Activated naive CD4-positive, alpha-beta T cell treated with anti-CD3 and anti-CD28 coated beads, Interleukin-2, amount 50 U/mL, for 16 hours (primary cell): ENCODE measurements around the gene GLT8D1.
"Not testable (repeated sequence)": the region's sequence is repeated elsewhere in the genome, so short reads cannot be mapped to it uniquely, and the experiment has no call there.

ENCODE experiments used
- DNase-seq: peaks from one replicate; pipeline ENCODE4 v3.0.0-alpha.2; 2020

GLT8D1 gene

DNA sequence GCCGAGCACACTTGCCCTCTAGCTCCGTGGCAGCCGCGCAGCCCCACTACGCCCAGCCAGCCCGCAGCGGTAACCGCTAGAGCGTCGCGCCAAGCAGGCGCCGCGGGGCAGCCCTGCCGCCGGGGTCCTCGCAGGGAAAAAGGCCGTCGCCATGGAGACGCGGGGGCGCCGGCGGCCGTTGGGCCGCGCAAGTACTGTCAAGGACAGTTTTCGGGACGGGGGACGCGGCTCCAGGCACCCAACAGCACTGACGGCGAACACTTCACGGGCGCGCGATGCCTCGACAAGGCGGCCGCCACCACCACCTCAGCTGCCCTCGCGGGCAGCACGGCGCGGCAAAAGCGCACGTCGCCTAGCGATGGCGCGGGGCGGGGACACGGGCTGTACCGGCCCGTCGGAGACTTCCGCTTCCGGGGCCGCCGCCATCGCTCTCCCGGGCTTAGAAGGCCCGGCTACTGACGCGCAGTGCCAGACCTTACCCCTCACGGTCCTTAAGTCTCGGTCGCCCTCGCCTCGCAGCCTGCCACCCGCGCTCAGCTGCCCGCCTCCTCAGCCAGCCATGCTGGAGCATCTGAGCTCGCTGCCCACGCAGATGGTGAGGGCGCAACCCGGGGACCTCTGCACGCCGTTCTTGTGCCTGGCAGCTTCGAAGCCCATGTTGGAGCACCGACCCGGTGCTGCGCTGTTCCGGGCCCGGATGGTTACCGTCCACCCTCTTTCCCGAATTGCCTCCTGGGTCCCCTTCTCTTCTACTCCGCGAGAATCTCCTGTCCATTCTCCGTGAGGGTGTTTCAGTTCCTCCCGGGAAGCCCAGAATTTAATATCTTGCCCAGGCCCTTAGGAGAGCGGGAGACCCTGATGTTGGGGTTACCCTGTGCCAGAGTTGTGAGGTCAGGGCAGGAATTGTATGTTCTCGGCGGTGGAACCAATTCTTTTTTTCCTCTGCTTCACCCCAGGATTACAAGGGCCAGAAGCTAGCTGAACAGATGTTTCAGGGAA lies at the start of gene GLT8D1, which contains the start of gene SPCS1:
GLT8D1 (minus strand) TSS at position 104 of the 999 bp plus-strand sequence. CDS start 5,331 bp downstream, outside the sequence.
SPCS1 (plus strand) TSS at position 419 of the 999 bp plus-strand sequence; CDS start at position 560, 141 bp downstream.
- peak; percentile 90 for DNase-seq

GRCh38 chr3:52754373-52754772 lies 48.8 kb upstream of the GLT8D1 start:
- DNase-seq = no peak

- DNase-seq = no peak
These were observed 46.6 kb upstream of the GLT8D1 start for GRCh38 chr3:52752045-52752660.

DNA sequence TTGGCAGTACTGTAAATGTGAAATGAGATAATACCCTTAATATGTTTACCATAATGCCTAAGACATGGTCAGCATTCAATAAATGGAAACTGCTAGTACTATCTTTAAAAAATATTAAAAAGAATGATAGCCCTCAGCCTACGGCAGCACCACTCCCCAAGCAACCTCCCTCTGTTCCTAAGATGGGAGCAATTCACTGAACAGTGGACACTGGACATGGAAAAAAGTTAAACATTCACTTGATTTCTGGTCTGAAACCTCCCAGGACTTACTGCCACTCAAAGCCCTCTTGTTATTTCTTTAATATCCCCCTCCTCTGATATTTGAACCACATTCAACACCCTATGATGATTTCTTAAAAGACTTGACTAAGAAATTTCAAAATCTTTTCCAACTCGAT lies 38.1 kb upstream of the GLT8D1 start:
- no peak for DNase-seq

GRCh38 chr3:52743152-52743551 lies 37.6 kb upstream of the GLT8D1 start:
- DNase-seq = no peak

DNA sequence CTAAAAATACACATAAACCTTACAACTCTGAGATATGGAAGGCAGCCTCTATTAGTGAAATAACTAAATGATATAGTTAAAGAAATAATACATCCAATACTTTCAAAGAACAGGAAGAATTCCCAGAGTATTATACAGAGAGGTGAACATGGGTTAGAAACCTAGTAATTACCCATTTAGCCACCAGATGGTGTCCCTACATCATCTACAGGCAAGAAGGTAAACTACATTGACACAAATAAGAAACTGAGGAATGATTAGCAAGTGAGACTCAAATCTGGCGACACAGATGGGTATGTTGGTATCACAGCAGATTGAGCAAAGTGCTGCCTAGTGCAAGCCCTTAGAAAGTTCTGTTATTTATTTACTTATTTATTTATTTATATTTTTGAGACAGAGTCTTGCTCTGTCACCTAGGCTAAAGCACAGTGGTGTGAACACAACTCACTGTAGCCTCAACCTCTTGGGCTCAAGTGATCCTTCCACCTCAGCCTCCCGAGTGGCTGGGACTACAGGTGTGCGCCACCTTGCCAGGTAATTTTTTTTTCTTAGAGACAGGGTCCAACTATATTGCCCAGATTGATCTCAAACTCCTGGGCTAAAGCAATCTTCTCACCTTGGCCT lies 36.9 kb upstream of the GLT8D1 start:
- DNase-seq = no peak

DNA sequence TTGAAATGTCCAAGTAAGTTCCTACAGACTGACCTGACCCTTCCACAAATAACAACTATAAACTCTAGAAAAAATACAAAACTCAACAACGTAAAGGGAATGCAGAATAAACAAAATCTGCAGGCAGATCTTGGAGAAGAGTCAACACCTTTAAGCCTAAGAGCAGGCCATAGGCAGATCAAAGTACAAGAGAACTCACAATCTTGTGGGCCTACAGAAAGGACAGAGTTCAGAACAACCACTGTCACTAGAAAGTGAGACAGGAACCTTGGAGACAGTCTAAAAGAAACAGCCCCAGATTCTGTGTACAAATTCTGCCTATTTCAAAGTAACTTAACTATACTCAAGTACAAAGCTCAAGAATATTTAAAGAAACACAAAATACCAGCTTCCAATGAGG lies 34.1 kb upstream of the GLT8D1 start:
- DNase-seq = no peak

DNA sequence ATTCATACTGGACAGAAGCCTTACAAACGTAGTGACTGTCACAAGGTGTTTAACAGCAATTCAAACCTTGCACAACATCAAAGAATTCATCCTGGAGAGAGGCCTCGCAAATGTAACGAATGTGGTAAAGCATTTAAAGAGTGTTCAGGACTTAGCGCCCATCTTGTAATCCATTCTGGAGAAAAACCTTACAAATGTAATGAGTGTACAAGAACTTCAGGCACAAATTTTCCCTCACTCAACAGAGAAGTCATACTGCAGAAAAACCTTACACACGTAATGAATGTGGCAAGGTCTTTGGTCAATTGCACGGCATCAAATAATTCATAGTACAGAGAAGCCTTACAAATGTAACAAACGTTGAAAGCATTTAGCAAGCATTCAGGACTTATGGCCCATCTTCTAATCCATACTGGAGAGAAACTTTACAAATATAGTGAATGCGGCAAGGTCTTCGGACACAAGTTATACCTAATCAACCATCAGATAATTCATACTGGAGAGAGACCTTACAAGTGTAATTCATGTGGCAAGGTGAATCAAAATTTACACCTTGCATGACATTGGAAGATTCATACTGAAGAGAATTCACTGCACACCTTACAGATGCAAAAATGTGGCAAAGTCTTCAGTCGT lies 27.8 kb upstream of the GLT8D1 start:
- DNase-seq = no peak

GRCh38 chr3:52731590-52731989 lies 26.0 kb upstream of the GLT8D1 start:
- no peak for DNase-seq

- no peak for DNase-seq
These were observed 25.1 kb upstream of the GLT8D1 start for GRCh38 chr3:52730681-52731080.

DNA sequence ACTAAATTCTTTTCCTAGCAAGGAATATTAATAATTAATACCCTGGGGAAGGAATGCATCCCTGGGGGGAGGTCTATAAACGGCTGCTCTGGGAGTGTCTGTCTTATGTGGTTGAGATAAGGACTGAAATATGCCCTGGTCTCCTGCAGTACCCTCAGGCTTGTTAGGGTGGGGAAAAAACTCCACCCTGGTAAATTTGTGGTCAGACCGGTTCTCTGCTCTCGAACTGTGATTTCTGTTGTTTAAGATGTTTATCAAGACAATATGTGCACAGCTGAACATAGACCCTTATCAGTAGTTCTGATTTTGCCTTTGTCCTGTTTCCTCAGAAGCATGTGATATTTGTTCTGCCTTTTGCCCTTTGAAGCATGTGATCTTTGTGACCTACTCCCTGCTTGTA lies 23.2 kb upstream of the GLT8D1 start:
- not testable (repeated sequence) for DNase-seq

GRCh38 chr3:52724511-52724910 lies 18.9 kb upstream of the GLT8D1 start:
- no peak for DNase-seq

GRCh38 chr3:52723935-52724334 lies 18.3 kb upstream of the GLT8D1 start:
- no peak for DNase-seq

GRCh38 chr3:52722491-52722890 lies 16.9 kb upstream of the GLT8D1 start:
- no peak for DNase-seq

GRCh38 chr3:52721730-52722008 lies 16.1 kb upstream of the GLT8D1 start:
- no peak for DNase-seq

- no peak for DNase-seq
These were observed 15.6 kb upstream of the GLT8D1 start for GRCh38 chr3:52721002-52721729.

- DNase-seq = no peak
These were observed 14.0 kb upstream of the GLT8D1 start for GRCh38 chr3:52719618-52720017.

DNA sequence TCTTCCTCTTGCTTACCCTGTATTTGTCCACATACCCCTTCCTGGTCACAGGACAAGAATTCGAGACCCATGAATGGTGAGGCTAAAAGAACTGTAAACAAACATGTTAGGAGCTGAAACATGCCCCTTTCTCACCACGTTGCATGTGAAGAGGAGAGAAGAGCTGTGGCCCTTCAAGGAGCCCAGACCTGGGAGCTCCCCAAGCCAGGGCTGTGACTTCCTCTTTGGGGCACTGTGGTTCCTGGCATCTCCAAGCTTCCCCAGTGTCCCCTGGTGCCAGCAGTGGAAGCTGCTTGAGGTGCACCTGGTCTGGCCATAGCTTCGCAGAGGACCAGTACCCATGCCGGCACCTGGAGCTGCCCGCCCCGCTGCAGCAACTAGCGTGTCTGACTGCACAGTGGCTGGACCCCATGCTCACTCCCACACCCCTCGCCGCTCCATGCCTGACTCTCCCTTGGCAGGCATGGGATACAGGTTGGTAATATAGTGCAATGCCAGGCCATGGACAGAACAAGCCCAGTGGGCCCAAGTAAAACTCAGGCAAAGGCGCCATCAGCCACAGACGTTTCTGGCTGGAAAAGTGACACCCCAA lies 10.2 kb upstream of the GLT8D1 start:
- no peak for DNase-seq

- DNase-seq = no peak
These were observed 9.0 kb upstream of the GLT8D1 start for GRCh38 chr3:52714335-52715302.

DNA sequence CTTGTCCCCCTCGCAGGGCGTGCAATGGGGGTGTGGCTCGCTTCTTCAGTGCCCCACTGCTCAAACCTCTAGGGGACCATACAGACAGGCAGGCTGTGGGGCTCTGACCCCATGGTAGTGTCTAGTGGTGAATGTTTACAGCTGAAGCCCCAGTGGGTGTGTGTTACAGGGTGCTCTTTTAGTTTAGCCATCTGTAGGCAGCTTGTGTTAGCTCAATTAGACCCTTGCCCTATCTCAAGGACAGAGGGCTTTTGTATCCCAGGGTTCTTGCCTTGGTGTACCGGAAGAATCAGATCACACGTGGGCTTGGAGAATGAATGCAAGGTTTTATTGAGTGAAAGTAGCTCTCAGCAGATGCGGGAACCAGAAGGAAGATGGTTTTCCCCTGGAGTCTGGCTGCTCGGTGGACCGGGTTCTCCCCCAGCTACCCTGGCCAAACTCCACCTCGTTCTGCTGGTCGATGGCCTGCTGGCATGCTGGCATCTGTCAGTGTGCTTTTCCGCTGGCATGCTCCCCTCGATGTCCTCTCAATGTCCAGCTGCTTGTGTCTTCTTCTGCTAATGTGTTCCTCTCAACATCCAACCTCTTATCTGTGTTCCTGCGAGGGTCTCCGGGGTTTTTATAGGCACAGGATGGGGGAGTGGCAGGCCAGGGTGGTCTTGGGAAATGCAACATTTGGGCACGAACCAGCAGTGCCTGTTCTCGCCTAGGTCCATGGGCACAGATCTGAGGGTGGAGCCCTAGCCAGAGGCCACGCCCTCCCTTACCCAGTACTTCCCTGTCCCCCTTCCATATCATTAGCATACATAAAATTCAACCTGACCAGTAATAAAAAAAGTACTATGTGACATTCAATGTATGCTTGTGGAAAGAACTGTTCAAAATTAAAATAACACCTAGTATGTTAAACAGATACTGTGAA lies 7.0 kb upstream of the GLT8D1 start:
- no peak for DNase-seq
